ENCODE results near the gene RCOR1. TPM values are rescaled to one million over a fixed set of nuclear protein-coding genes. Genes with fewer than 3 reads are reported as not detected.

RCOR1 gene
- total and polyA plus RNA-seq, 2 of the 8 experiments (the other 6 are each of a cell fraction or from before 2014, with no cell fraction given): 12.3 to 26.3 TPM

DNA sequence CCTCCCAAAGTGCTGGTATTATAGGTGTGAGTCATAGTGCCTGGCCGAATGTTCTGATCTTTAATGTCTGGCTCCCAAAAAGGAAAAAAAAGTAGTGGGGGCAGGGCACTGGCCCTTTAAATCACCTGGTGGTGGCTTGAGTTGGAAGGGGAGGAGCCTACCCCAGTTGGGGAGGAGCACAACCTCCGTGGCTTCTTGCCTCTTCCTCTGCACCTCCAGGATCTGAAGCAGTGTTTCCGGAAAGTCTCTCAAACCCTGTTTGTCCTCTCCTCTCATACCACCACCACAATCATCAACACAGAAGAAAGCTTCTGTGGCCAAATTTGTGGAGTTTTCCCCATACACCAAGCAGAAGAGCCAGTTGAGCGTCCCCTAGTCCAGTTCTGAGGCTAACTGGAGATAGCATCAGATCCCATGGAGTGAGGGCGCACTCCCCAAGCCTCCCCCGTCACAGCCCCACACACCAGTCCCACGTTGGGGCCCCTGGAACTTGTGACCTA is 24.3 kb upstream of the RCOR1 start:
- Histone ChIP-seq H3K14ac (ENCODE audit: insufficient read length) (no peak overlapping the region), H2BK12ac (ENCODE audit: low read depth, low read length) (no peak overlapping the region), H3K23me2 (ENCODE audit: low read depth, low read length) (no peaks in the 10 kb centered on the region), H3K56ac (replicated peaks; ENCODE audit: insufficient read length, low read depth, low read length) (no peak overlapping the region), H3K79me1 (ENCODE audit: low read depth, low read length) (no peaks in the 10 kb centered on the region), H4K91ac (replicated peaks; ENCODE audit: insufficient read length, low read length) (no peak overlapping the region), H2BK120ac (replicated peaks; ENCODE audit: low read depth, low read length) (no peak overlapping the region), H3K9ac (replicated peaks in 1 of 4; ENCODE audit: extremely low read depth in 1 of 4, low read depth in 3 of 4, low read length in 3 of 4) (no peak overlapping the region), H2BK5ac (ENCODE audit: low read depth, low read length) (no peak overlapping the region; the same call in 1 of the 2 replicates), H3K27ac (ENCODE audit: low read depth, low read length) (no peak overlapping the region), H3K27me3 (replicated peaks in 1 of 4; ENCODE audit: control insufficient read depth in 3 of 4, extremely low read depth in 1 of 4, insufficient read depth in 3 of 4, low read length in 3 of 4) (no peaks in the 10 kb centered on the region), H3K4me2 (ENCODE audit: insufficient read depth in 1 of 2, low read depth in 2 of 2, low read length in 2 of 2) (peak overlapping the region; percentile 34 to 60; a peak in 3 of 4 replicates), H2AFZ (ENCODE audit: low read length) (peak overlapping the region; percentile 70), H3K79me2 (ENCODE audit: control insufficient read depth in 1 of 2, insufficient read depth in 2 of 2, low read length in 2 of 2) (no peaks in the 10 kb centered on the region), H2BK15ac (ENCODE audit: low read length) (0 out of 2 replicates have a peak overlapping the region, but pooled peaks have one; percentile 18), H3K4me1 (replicated peaks in 1 of 4; ENCODE audit: control insufficient read depth in 3 of 4, insufficient read depth in 4 of 4, low read length in 3 of 4) (peaks cover 0 to 5% (median 4%) of the 10 kb centered on the region in 4 experiments; a peak in 5 of 7 replicates), H3K4ac (replicated peaks; ENCODE audit: insufficient read length, low read depth, low read length) (no peak overlapping the region), H3K4me3 (ENCODE audit: extremely low read depth in 1 of 4, insufficient read depth in 2 of 4, low read depth in 3 of 4, low read length in 4 of 4) (no peak overlapping the region; a peak in 1 of 8 replicates), H4K20me1 (replicated peaks in 1 of 2; ENCODE audit: control insufficient read depth in 1 of 2, insufficient read depth in 2 of 2, low read length in 2 of 2) (no peaks in the 10 kb centered on the region), H3K23ac (ENCODE audit: insufficient read length) (no peak overlapping the region), H3K18ac (ENCODE audit: extremely low read depth, low read length) (peak overlapping the region; percentile 87), H3K36me3 (ENCODE audit: control insufficient read depth in 2 of 4, insufficient read depth in 4 of 4, low read length in 3 of 4) (no peaks in the 10 kb centered on the region), H2BK20ac (ENCODE audit: low read length) (peak overlapping the region; percentile 72; the same call in 1 of the 2 replicates), H2AK5ac (ENCODE audit: low read depth, low read length) (no peak overlapping the region), H4K8ac (ENCODE audit: extremely low read depth, insufficient read depth, low read length) (no peak overlapping the region), H3K9me3 (ENCODE audit: insufficient read depth in 2 of 2, low read depth in 1 of 2, low read length in 1 of 2) (no peaks in the 10 kb centered on the region; a peak in 1 of 4 replicates), H4K5ac (ENCODE audit: insufficient read length, low read depth, low read length) (no peak overlapping the region)
- no peak for FAIRE-seq
- ChIA-PET CTCF (ENCODE audit: partially characterized antibody) (interaction anchor here (0.6 to 1.5 kb wide), 2 partner anchors 12 to 26 kb away, joined by 3 to 4 read pairs; no protein-coding TSS in a partner anchor), POLR2A (ENCODE audit: partially characterized antibody) (interaction anchor here (0.9 to 1.7 kb wide), 3 partner anchors 11 to 23 kb away, joined by 3 to 4 read pairs (median 4); no protein-coding TSS in a partner anchor)
- TF ChIP-seq BACH1 (IDR thresholded peaks at IDR 0.05; ENCODE audit: low read length) (no peak), SP4 (IDR thresholded peaks at IDR 0.05; ENCODE audit: low read length) (no peak), TBP (IDR thresholded peaks at IDR 0.05; ENCODE audit: low read depth, low read length) (0 out of 2 replicates have a peak, but pooled peaks have one; percentile 21)
- no peak for DNase-seq (ENCODE audit: low read depth in 1 of 2, low spot score in 2 of 2)
- 59% methylated on average over 7 of the region's 7 CpGs; no CpG with 5 or more reads in 1 of the 2 experiments for WGBS, 2 experiments (ENCODE audit: extremely low coverage in 1 of 2, insufficient coverage in 1 of 2, insufficient read length in 1 of 2, insufficient replicate concordance in 2 of 2, low coverage in 1 of 2, low lambda C conversion rate in 2 of 2, missing lambda C conversion rate in 1 of 2)
